SK-N-MC (cell line): ENCODE data around the gene INHBB.
"Not testable (repeated sequence)": the region's sequence is repeated elsewhere in the genome, so short reads cannot be mapped to it uniquely, and the experiment has no call there.

Experiments
- DNase-seq: peaks from one replicate; pipeline ENCODE4 v3.0.0-alpha.2; 2011; ENCODE audit warnings: low read depth, low spot score
- H3K27ac ChIP-seq: fragments of 200-600 bp; sonication (generic); 2 replicates; pipeline ENCODE4 v1.5.1; 2016; ENCODE audit warnings: mixed run types
- H3K36me3 ChIP-seq: fragments of 200-600 bp; sonication (generic); 2 replicates; pipeline ENCODE4 v1.6.1; 2017; ENCODE audit warnings: antibody characterized with exemption, low read length, mixed read lengths; ENCODE audit not compliant: insufficient read depth
- H3K4me3 ChIP-seq: fragments of 200-600 bp; sonication (generic); 2 replicates; pipeline ENCODE4 v1.5.1; 2016
- H3K9ac ChIP-seq: fragments of 200-600 bp; sonication (generic); 2 replicates; pipeline ENCODE4 v1.8.0; 2017; ENCODE audit warnings: mixed run types, mixed read lengths; ENCODE audit not compliant: insufficient read length
- H3K9me3 ChIP-seq: fragments of 200-600 bp; sonication (generic); 2 replicates; pipeline ENCODE4 v1.6.1; 2017; ENCODE audit warnings: low read depth, mild to moderate bottlenecking, antibody characterized with exemption, low read length, moderate library complexity, mixed read lengths
- EZH2 ChIP-seq: fragments of 200-600 bp; sonication (generic); IDR thresholded peaks from one replicate; pipeline ENCODE4 v1.6.1; 2017; ENCODE audit warnings: antibody characterized with exemption
- FOXP2 ChIP-seq: optimal IDR thresholded peaks from 2 replicates; pipeline ENCODE3; 2011; ENCODE audit warnings: mild to moderate bottlenecking, moderate library complexity; ENCODE audit not compliant: insufficient read depth; ENCODE audit errors: extremely low read length, control extremely low read depth
- POLR2AphosphoS5 ChIP-seq: IDR thresholded peaks from 2 replicates; pipeline ENCODE4 v1.6.1; 2012; ENCODE audit warnings: mild to moderate bottlenecking, low read depth, low read length, borderline replicate concordance

INHBB gene

GRCh38 chr2:120319123-120319522, 26.8 kb upstream of the INHBB start:
- no peak for DNase-seq
- H3K9ac ChIP-seq: no peak overlapping the region
- no peak overlapping the region for H3K4me3 ChIP-seq
- no peaks in the 10 kb centered on the region for H3K9me3 ChIP-seq
- H3K27ac ChIP-seq: no peak overlapping the region
- no peak for TF ChIP-seq EZH2
- no peak for TF ChIP-seq POLR2AphosphoS5
- TF ChIP-seq FOXP2: no peak
- H3K36me3 ChIP-seq: no peaks in the 10 kb centered on the region

GRCh38 chr2:120319686-120320317, 26.1 kb upstream of the INHBB start:
- TF ChIP-seq POLR2AphosphoS5 (no peak), FOXP2 (no peak), EZH2 (no peak)
- Histone ChIP-seq H3K36me3 (no peaks in the 10 kb centered on the region), H3K9me3 (no peaks in the 10 kb centered on the region), H3K9ac (no peak overlapping the region), H3K4me3 (no peak overlapping the region), H3K27ac (no peak overlapping the region)
- DNase-seq: no peak

GRCh38 chr2:120320318-120320851, 25.6 kb upstream of the INHBB start:
- Histone ChIP-seq H3K4me3 (no peak overlapping the region), H3K9ac (no peak overlapping the region), H3K27ac (no peak overlapping the region), H3K36me3 (no peaks in the 10 kb centered on the region), H3K9me3 (no peaks in the 10 kb centered on the region)
- no peak for DNase-seq
- TF ChIP-seq POLR2AphosphoS5 (no peak), EZH2 (no peak), FOXP2 (no peak)

GRCh38 chr2:120320887-120321556, 24.9 kb upstream of the INHBB start:
- not testable (repeated sequence) for DNase-seq, H3K9ac ChIP-seq, H3K27ac ChIP-seq, H3K36me3 ChIP-seq, H3K9me3 ChIP-seq, H3K4me3 ChIP-seq

- Histone ChIP-seq H3K4me3 (no peak overlapping the region), H3K9me3 (no peaks in the 10 kb centered on the region), H3K9ac (no peak overlapping the region), H3K36me3 (no peaks in the 10 kb centered on the region), H3K27ac (no peak overlapping the region)
- no peak for DNase-seq
- no peak for TF ChIP-seq FOXP2
- no peak for TF ChIP-seq POLR2AphosphoS5
- no peak for TF ChIP-seq EZH2
Measured at GRCh38 chr2:120321721-120322284, 24.1 kb upstream of the INHBB start.

GRCh38 chr2:120322329-120322728, 23.6 kb upstream of the INHBB start:
- no peaks in the 10 kb centered on the region for H3K36me3 ChIP-seq
- no peak overlapping the region for H3K9ac ChIP-seq
- no peaks in the 10 kb centered on the region for H3K9me3 ChIP-seq
- no peak overlapping the region for H3K27ac ChIP-seq
- no peak for DNase-seq
- no peak overlapping the region for H3K4me3 ChIP-seq
- TF ChIP-seq POLR2AphosphoS5: no peak
- TF ChIP-seq FOXP2: no peak
- TF ChIP-seq EZH2: no peak

GRCh38 chr2:120323214-120323613, 22.7 kb upstream of the INHBB start:
- Histone ChIP-seq H3K27ac (no peak overlapping the region), H3K36me3 (no peaks in the 10 kb centered on the region), H3K9me3 (no peaks in the 10 kb centered on the region), H3K9ac (no peak overlapping the region), H3K4me3 (no peak overlapping the region)
- TF ChIP-seq FOXP2 (no peak), EZH2 (no peak), POLR2AphosphoS5 (no peak)
- DNase-seq: no peak

GRCh38 chr2:120323807-120324399, 22.0 kb upstream of the INHBB start:
- H3K27ac ChIP-seq: no peak overlapping the region
- no peaks in the 10 kb centered on the region for H3K36me3 ChIP-seq
- TF ChIP-seq FOXP2: no peak
- no peak for TF ChIP-seq EZH2
- TF ChIP-seq POLR2AphosphoS5: no peak
- H3K9ac ChIP-seq: no peak overlapping the region
- H3K9me3 ChIP-seq: no peaks in the 10 kb centered on the region
- DNase-seq: no peak
- no peak overlapping the region for H3K4me3 ChIP-seq

- DNase-seq: no peak
- no peaks in the 10 kb centered on the region for H3K36me3 ChIP-seq
- no peak overlapping the region for H3K27ac ChIP-seq
- no peak overlapping the region for H3K9ac ChIP-seq
- no peak overlapping the region for H3K4me3 ChIP-seq
- no peak for TF ChIP-seq EZH2
- no peak for TF ChIP-seq POLR2AphosphoS5
- TF ChIP-seq FOXP2: no peak
- no peaks in the 10 kb centered on the region for H3K9me3 ChIP-seq
Measured at GRCh38 chr2:120324933-120325332, 21.0 kb upstream of the INHBB start.
